ENCODE results near the gene TTC5.
"Not testable (repeated sequence)": the region's sequence is repeated elsewhere in the genome, so short reads cannot be mapped to it uniquely, and the experiment has no call there.

TTC5 gene

GRCh38 chr14:20302042-20302755 lies 3.6 kb downstream of the TTC5 start:
- DNase-seq (ENCODE audit: low read depth) = no peak

- DNase-seq (ENCODE audit: low read depth) = no peak
Measured at GRCh38 chr14:20295067-20295466, 10.7 kb downstream of the TTC5 start.

- no peak for DNase-seq (ENCODE audit: low read depth)
Measured at GRCh38 chr14:20294636-20295035, 11.1 kb downstream of the TTC5 start.

- not testable (repeated sequence) for DNase-seq (ENCODE audit: low read depth)
Measured at GRCh38 chr14:20281998-20282397, 23.8 kb downstream of the TTC5 start.

GRCh38 chr14:20280265-20280664 lies 25.5 kb downstream of the TTC5 start:
- not testable (repeated sequence) for DNase-seq (ENCODE audit: low read depth)

- DNase-seq (ENCODE audit: low read depth) = peak; percentile 53
Measured at GRCh38 chr14:20278414-20278813, 27.3 kb downstream of the TTC5 start.

GRCh38 chr14:20277409-20277808 lies 28.3 kb downstream of the TTC5 start:
- DNase-seq (ENCODE audit: low read depth) = no peak

GRCh38 chr14:20274062-20274461 lies 31.7 kb downstream of the TTC5 start:
- no peak for DNase-seq (ENCODE audit: low read depth)

- not testable (repeated sequence) for DNase-seq (ENCODE audit: low read depth)
Measured at GRCh38 chr14:20264361-20264760, 41.4 kb downstream of the TTC5 start.

GRCh38 chr14:20262642-20263128 lies 43.1 kb downstream of the TTC5 start:
- DNase-seq (ENCODE audit: low read depth) = no peak

GRCh38 chr14:20247646-20248246 lies 58.0 kb downstream of the TTC5 start:
- no peak for DNase-seq (ENCODE audit: low read depth)
